PFSK-1 (cell line): Measurements from ENCODE around the gene GNG12.

Source experiments
- FOXP2 ChIP-seq: optimal IDR thresholded peaks from 2 replicates; pipeline ENCODE3; 2011; ENCODE audit warnings: borderline replicate concordance, control low read depth, inconsistent platforms; ENCODE audit not compliant: insufficient read depth; ENCODE audit errors: extremely low read length, extremely low read depth
- POLR2AphosphoS5 ChIP-seq: IDR thresholded peaks from 2 replicates; pipeline ENCODE4 v1.6.1; 2012; ENCODE audit warnings: low read depth, mild to moderate bottlenecking, control low read depth, low read length, moderate library complexity
- SIN3A ChIP-seq: IDR thresholded peaks from 2 replicates; pipeline ENCODE4 v1.6.1; 2012; ENCODE audit warnings: mild to moderate bottlenecking, low read length, moderate library complexity, borderline replicate concordance; ENCODE audit not compliant: insufficient read depth
- TAF1 ChIP-seq: IDR thresholded peaks from 2 replicates; pipeline ENCODE4 v1.6.1; 2012; ENCODE audit warnings: low read length, control low read depth, borderline replicate concordance; ENCODE audit not compliant: insufficient read depth
- TF ChIP-seq, protein P1 (sequence below), 2 experiments: IDR thresholded peaks; 2 replicates each; pipeline versions ENCODE4 v1.6.1 to v1.8.0; 2011 to 2012; ENCODE audit warnings: low read depth in 2 of 2, low read length in 2 of 2, control low read depth in 1 of 2, inconsistent platforms in 1 of 2, mild to moderate bottlenecking in 1 of 2, moderate library complexity in 1 of 2; ENCODE audit not compliant: insufficient read depth in 1 of 2

GNG12 gene

GRCh38 chr1:67838180-67838910, 5.1 kb upstream of the GNG12 start:
- no peak for TF ChIP-seq FOXP2
- TF ChIP-seq POLR2AphosphoS5: no peak
- no peak for TF ChIP-seq SIN3A
- TF ChIP-seq TAF1: no peak
- TF ChIP-seq, protein P1, sequence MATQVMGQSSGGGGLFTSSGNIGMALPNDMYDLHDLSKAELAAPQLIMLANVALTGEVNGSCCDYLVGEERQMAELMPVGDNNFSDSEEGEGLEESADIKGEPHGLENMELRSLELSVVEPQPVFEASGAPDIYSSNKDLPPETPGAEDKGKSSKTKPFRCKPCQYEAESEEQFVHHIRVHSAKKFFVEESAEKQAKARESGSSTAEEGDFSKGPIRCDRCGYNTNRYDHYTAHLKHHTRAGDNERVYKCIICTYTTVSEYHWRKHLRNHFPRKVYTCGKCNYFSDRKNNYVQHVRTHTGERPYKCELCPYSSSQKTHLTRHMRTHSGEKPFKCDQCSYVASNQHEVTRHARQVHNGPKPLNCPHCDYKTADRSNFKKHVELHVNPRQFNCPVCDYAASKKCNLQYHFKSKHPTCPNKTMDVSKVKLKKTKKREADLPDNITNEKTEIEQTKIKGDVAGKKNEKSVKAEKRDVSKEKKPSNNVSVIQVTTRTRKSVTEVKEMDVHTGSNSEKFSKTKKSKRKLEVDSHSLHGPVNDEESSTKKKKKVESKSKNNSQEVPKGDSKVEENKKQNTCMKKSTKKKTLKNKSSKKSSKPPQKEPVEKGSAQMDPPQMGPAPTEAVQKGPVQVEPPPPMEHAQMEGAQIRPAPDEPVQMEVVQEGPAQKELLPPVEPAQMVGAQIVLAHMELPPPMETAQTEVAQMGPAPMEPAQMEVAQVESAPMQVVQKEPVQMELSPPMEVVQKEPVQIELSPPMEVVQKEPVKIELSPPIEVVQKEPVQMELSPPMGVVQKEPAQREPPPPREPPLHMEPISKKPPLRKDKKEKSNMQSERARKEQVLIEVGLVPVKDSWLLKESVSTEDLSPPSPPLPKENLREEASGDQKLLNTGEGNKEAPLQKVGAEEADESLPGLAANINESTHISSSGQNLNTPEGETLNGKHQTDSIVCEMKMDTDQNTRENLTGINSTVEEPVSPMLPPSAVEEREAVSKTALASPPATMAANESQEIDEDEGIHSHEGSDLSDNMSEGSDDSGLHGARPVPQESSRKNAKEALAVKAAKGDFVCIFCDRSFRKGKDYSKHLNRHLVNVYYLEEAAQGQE (IDR thresholded peaks at IDR 0.05; ENCODE audit: insufficient read depth in 1 of 2, low read depth in 2 of 2, low read length in 2 of 2): no peak

DNA sequence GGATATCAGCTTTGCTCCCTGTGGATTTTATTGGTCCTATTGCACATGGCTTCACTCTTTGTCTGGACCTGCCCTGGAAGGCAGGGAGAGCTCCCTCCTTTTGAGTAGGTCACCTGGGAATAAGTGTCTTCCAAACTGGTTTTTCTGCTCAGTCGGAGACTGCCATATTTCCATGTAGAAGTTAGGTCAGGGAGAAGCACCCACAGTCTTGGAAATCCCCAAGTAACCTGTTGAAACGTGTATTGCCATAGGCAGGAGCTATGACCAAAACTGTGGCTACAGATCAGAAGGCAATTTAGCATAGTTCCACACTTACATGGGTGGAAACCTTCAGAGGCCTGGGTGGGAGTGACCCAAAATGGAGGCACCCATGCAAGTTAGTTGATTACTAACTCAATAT, 3.5 kb upstream of the GNG12 start:
- TF ChIP-seq FOXP2 (no peak), TAF1 (no peak), POLR2AphosphoS5 (no peak), SIN3A (no peak)
- TF ChIP-seq, protein P1 (IDR thresholded peaks at IDR 0.05; ENCODE audit: insufficient read depth in 1 of 2, low read depth in 2 of 2, low read length in 2 of 2): no peak

DNA sequence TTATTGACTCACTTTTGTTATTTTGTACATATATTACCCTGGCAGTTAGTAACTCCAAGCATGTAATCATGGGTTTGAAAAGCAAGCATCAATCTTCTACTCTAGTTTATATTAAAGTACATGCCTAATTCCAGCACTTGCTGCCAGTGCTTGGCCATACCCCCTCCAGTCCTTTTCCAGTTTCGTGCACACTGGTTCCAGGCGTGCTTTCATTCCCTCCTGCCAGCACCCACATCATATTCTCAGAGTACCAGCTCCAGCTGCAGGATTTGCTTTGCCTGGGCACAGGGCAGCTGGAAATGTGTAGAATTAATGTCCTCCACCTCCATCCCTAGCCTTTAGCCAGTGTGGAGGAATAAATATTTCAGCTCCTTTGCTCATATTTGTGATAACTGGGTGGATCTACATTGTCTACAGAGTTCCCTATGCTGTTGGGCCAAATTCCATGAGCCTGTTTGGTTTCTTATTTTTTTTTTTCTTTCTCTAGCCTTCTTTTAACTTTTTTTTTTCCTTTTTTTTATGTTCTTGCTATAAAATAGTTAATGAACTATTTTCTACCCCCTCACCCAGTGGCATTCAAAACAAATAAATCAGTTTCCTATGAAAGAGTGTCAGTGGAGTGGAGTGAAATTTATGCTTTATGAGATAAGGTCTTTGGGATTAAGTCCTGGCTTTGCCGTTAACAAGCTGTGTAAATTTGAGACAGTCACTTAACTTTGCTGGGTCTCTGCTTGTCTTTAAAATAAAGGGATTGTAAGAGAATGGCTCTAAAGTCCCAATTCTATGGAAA, 2.6 kb upstream of the GNG12 start:
- TF ChIP-seq POLR2AphosphoS5 (no peak), FOXP2 (no peak), SIN3A (no peak), TAF1 (no peak)
- TF ChIP-seq, protein P1 (IDR thresholded peaks at IDR 0.05; ENCODE audit: insufficient read depth in 1 of 2, low read depth in 2 of 2, low read length in 2 of 2): no peak

DNA sequence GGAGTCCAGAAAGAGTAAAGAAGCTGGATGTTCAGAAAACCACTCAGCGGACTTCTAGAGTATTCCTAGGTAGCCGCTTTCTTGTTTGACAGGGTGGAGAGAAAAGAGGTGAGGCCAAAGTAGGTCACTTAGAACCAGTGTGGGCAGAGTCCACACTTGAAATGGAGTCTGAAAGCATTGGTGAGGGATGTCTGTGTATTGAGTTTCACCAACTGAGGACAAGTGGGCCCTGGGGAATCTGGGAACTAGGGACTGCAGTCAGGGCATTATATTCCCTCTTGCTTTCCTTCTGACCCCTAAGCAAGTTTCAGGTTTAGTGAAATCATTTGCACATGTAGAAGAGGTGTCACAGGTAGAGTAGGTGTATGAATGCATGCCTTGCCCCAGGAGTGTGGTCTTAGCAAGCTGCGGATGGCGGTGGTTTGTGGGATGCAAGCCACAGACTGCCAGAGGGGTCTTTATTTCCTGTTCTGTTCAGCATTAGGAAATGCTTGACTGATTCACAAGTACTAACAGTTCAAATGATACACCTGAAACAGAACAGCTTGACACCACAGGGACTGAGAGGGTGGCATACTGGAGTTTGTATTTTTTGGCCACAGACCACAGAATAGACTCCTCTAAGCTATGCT, 1.1 kb upstream of the GNG12 start:
- TF ChIP-seq TAF1: no peak
- TF ChIP-seq POLR2AphosphoS5: no peak
- TF ChIP-seq, protein P1 (IDR thresholded peaks at IDR 0.05; ENCODE audit: insufficient read depth in 1 of 2, low read depth in 2 of 2, low read length in 2 of 2): no peak
- TF ChIP-seq SIN3A: no peak
- TF ChIP-seq FOXP2: no peak
